ENCODE data around the gene MRGPRF.
"Not testable (repeated sequence)": the region's sequence is repeated elsewhere in the genome, so short reads cannot be mapped to it uniquely, and the experiment has no call there.

Gene MRGPRF

GRCh38 chr11:69002570-69003231 is 10.3 kb downstream of the MRGPRF start:
- no peak for DNase-seq (ENCODE audit: low spot score)

GRCh38 chr11:69002110-69002569 is 10.9 kb downstream of the MRGPRF start:
- DNase-seq (ENCODE audit: low spot score) = no peak

- DNase-seq (ENCODE audit: low spot score) = no peak
Measured at GRCh38 chr11:69001243-69002081, 11.6 kb downstream of the MRGPRF start.

DNA sequence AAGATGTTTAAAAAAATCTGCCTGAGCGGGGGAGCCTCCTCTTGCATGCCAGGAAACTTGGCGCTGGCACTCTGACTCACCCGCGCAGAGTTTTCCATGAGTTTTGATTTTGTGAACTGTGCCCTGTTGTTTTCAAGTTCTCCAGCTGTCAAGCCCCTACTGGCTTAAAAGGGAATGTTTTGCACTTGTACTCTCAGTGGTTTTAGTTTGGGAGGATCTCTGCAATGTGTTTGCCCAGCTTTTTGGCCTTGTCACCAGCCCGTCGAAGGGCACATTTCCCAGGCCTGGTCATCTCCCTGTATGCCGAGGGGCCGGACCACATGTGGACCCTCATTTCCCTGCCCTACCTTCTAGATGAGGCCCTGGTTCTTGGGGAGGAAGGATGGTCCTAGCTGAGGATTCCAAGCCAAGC is 12.2 kb downstream of the MRGPRF start:
- no peak for DNase-seq (ENCODE audit: low spot score)

DNA sequence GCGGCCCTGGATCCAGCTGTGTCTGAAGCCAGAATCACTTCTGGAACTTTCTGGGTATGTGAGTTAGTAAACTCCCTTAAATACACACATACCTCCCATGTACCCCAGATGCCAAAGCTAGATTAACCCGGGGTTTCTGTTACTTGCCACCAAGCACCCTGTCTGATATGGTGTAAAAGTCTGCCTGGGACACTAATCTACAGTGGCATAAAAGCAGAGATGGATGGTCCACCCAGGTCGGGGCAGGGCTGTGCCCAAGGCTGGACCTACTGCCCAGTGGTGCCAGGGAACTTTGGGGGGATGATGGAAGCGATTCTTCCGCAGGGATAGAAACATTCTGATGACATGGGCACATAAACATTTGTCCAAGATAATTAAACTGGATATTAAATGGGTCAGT is 12.7 kb downstream of the MRGPRF start:
- no peak for DNase-seq (ENCODE audit: low spot score)

DNA sequence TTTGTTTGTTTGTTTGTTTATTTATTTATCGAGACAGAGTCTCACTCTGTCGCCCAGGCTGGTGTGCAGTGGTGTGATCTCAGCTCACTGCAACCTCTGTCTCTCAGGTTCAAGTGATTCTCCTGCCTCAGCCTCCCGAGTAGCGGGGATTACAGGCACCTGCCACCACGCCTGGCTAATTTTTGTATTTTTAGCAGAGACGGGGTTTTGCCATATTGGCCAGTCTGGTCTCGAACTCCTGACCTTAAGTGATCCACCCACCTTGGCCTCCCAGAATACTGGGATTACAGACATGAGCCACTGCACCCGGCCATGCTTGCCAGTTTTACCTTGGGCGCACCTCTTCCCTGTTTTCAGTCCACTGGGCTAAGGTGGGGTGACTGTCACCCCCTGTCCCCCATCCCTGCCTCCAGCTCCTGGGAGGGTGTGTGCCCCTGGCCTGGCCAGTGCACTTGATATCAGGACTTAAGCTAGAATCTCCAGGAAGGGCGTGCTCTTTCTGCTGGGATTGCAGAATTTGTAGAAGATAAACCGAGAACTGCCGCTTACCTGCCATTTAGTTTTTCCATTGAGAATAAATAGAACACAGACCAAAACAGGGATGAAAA is 13.2 kb downstream of the MRGPRF start:
- DNase-seq (ENCODE audit: low spot score) = not testable (repeated sequence)

GRCh38 chr11:68999093-68999747 is 13.8 kb downstream of the MRGPRF start:
- DNase-seq (ENCODE audit: low spot score) = no peak

GRCh38 chr11:68998390-68998911 is 14.6 kb downstream of the MRGPRF start:
- no peak for DNase-seq (ENCODE audit: low spot score)

DNA sequence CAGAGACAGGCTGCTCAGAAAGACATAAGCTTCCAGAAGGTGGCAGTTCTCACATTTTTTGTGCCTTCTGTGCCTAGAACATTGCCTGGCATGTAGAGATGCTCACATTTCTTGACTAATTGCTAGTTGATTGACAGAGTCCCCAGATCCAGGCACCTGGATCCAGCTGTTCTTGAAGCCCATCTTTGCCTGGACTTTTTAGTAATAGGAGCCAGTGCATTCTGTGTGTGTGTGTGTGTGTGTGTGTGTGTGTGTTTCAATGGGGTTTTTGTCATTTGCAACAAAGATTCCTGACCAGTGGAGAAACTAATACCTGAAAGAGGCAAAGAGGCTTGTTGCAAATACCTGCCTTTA is 15.1 kb downstream of the MRGPRF start:
- DNase-seq (ENCODE audit: low spot score) = no peak

GRCh38 chr11:68997124-68997994 is 15.7 kb downstream of the MRGPRF start:
- DNase-seq (ENCODE audit: low spot score) = no peak

DNA sequence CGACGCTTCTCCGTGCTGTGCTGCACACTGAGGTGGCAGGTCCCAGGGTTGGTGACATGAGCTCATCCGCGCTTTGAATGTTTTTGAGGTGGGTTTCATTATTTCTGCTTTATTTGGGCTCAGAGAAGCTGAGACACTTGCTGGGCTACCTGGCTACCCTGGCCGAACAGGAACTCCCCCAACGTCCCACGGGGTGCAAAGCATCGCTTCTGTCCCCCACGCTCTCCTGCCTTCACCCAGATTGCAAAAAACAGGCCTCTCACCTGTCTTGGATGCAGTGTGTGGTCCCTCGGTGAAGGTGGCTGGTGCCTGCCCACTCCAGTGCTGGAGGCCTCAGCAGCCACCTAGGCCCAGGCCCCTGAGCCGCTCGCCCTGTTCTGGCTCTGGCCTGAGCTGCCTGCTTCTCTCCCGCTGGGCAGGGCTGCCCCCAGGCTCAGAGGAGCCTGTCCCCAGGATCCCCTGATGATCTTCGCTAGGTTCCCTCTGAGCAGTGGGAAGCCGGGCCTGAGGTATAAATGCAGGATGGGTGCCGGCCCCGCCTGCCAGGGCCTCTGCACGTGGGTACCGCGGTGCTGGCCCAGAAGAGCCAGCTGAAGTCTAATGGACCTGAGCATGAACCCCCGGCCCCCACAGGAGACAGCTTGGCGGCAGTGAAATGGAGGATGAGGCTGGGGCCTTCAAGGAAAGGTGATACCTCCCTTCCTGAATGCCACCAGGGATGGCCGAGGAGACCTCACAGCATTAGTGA is 16.5 kb downstream of the MRGPRF start:
- DNase-seq (ENCODE audit: low spot score) = no peak

DNA sequence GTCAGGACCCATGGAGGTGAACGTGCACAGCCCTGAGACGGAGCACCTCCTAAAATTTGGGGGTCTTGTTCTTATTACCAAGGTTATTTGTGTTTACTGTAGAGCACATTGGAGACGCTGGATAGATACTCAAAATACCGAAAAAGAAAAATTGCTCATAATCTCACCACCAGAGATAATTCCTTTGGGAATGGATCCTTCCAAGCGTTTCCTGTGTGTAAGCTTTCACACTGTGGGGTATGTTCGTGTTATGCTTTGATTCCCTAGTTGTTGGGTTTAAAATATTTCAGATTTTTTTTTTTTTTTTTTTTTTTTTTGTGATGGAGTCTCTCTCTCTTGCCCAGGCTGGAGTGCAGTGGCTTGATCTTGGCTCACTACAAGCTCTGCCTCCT is 18.2 kb downstream of the MRGPRF start:
- no peak for DNase-seq (ENCODE audit: low spot score)

- DNase-seq (ENCODE audit: low spot score) = no peak
Measured at GRCh38 chr11:68994161-68994893, 18.7 kb downstream of the MRGPRF start.

- DNase-seq (ENCODE audit: low spot score) = no peak
Measured at GRCh38 chr11:68993546-68993945, 19.5 kb downstream of the MRGPRF start.

- no peak for DNase-seq (ENCODE audit: low spot score)
Measured at GRCh38 chr11:68992743-68993255, 20.2 kb downstream of the MRGPRF start.

DNA sequence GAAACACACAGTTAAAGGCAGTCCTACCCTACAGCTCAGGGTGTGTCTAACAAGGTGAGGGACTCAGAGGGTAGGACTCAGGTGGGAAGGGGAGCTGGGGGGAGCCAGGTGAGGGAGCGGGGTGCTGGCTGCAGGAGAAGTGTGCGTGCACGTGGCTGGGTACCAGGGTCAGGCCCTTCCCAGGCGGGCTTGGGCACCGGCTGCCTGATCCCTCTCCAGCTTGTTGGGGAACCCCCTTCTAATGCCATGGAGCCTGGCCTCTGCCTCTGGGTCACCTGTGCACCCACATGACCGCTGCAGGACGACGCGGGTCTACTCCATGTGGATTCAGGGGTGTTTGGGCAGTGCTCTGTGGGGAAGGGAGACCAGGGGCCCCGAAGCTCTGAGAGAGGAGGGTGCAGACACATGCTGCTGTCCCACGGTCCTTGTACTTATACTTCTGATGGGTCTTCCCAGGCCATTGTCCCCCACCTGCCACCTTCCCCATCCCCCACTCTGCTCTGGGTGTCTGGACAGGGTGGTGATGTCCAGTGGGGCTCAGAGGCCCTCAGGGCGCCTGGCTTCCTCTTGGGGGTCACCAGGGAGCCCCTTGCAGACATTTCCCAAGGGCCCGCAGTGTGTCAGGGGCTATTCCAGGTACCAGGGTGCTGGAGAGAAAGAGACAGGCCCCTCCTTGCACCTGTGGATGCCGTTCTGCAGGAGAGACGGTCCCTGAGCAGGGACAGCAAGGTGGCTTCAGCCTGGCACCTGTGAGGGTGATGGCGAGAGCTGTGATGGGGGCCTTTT is 21.9 kb downstream of the MRGPRF start:
- no peak for DNase-seq (ENCODE audit: low spot score)

GRCh38 chr11:68989936-68990606 is 23.0 kb downstream of the MRGPRF start:
- no peak for DNase-seq (ENCODE audit: low spot score)

GRCh38 chr11:68988491-68988890 is 24.6 kb downstream of the MRGPRF start:
- DNase-seq (ENCODE audit: low spot score) = no peak
